Neuronal stem cell (in vitro differentiated cells): ENCODE measurements around the gene CALCB.

Experiments used
- DNase-seq: peaks from one replicate; pipeline ENCODE4 v3.0.0-alpha.2; 2013; ENCODE audit warnings: low spot score
- H2AFZ ChIP-seq: one replicate; pipeline ENCODE4 v1.6.1; 2013; ENCODE audit warnings: mild to moderate bottlenecking, low read length, inconsistent platforms
- H2AK5ac ChIP-seq: 2 replicates; pipeline ENCODE4 v1.6.1; 2013; ENCODE audit warnings: low read depth, mild to moderate bottlenecking, inconsistent platforms, low read length, moderate library complexity, mixed read lengths
- H2BK120ac ChIP-seq: 2 replicates; pipeline ENCODE4 v1.6.1; 2013; ENCODE audit warnings: low read depth, mild to moderate bottlenecking, inconsistent platforms, low read length, moderate library complexity, mixed read lengths
- H2BK12ac ChIP-seq: one replicate; pipeline ENCODE4 v1.6.1; 2013; ENCODE audit warnings: low read length, inconsistent platforms
- H2BK15ac ChIP-seq: 2 replicates; pipeline ENCODE4 v1.6.1; 2013; ENCODE audit warnings: mild to moderate bottlenecking, low read length, inconsistent platforms, mixed read lengths
- H2BK5ac ChIP-seq: one replicate; pipeline ENCODE4 v1.6.1; 2013; ENCODE audit warnings: inconsistent platforms, mild to moderate bottlenecking, low read length, moderate library complexity
- H3K14ac ChIP-seq: one replicate; pipeline ENCODE4 v1.6.1; 2013; ENCODE audit warnings: low read length, inconsistent platforms
- H3K18ac ChIP-seq: 2 replicates; pipeline ENCODE4 v1.6.1; 2013; ENCODE audit warnings: low read length, inconsistent platforms
- H3K23ac ChIP-seq: 2 replicates; pipeline ENCODE4 v1.6.1; 2013; ENCODE audit warnings: low read depth, mild to moderate bottlenecking, mixed read lengths, low read length, inconsistent platforms; ENCODE audit not compliant: poor library complexity
- H3K27ac ChIP-seq: replicated peaks from 3 replicates; pipeline ENCODE4 v1.5.1; 2013; ENCODE audit warnings: low read length, inconsistent platforms
- H3K27me3 ChIP-seq, 3 experiments: 2 replicates each; pipeline ENCODE4 v1.6.1; 2013; ENCODE audit warnings: low read length in 3 of 3, mild to moderate bottlenecking in 2 of 3, inconsistent platforms in 1 of 3, low read depth in 1 of 3, mixed read lengths in 1 of 3, moderate library complexity in 1 of 3; ENCODE audit not compliant: control insufficient read depth in 3 of 3, insufficient read depth in 3 of 3
- H3K36me3 ChIP-seq, 2 donors: replicated peaks in 1 of 2; 2 replicates each; pipeline ENCODE4 v1.6.1; 2013; ENCODE audit warnings: low read length in 2 of 2; ENCODE audit not compliant: control insufficient read depth in 2 of 2, insufficient read depth in 2 of 2
- H3K4ac ChIP-seq: 2 replicates; pipeline ENCODE4 v1.6.1; 2013; ENCODE audit warnings: inconsistent platforms, mild to moderate bottlenecking, low read length, moderate library complexity
- H3K4me1 ChIP-seq, 2 donors: 1 replicate in 1 of 2; 2 replicates in 1 of 2; pipeline ENCODE4 v1.6.1; 2013; ENCODE audit warnings: low read length in 2 of 2, low read depth in 1 of 2; ENCODE audit not compliant: control insufficient read depth in 2 of 2, insufficient read depth in 1 of 2
- H3K4me2 ChIP-seq: one replicate; pipeline ENCODE4 v1.6.1; 2013; ENCODE audit warnings: mild to moderate bottlenecking, low read length, inconsistent platforms; ENCODE audit not compliant: insufficient read depth, poor library complexity, severe bottlenecking
- H3K4me3 ChIP-seq, 2 donors: 2 replicates each; pipeline ENCODE4 v1.5.1; 2013; ENCODE audit warnings: low read length in 2 of 2, mild to moderate bottlenecking in 2 of 2, inconsistent platforms in 1 of 2, moderate library complexity in 1 of 2
- H3K79me1 ChIP-seq: one replicate; pipeline ENCODE4 v1.6.1; 2013; ENCODE audit warnings: low read depth, mild to moderate bottlenecking, inconsistent platforms, low read length, moderate library complexity
- H3K9ac ChIP-seq: one replicate; pipeline ENCODE4 v1.6.1; 2013; ENCODE audit warnings: mild to moderate bottlenecking, low read depth, low read length, inconsistent platforms; ENCODE audit not compliant: poor library complexity
- H3K9me3 ChIP-seq, 2 donors: replicated peaks in 1 of 2; 2 replicates each; pipeline versions ENCODE3 to v1.6.1; 2013; ENCODE audit warnings: low read length in 2 of 2, mild to moderate bottlenecking in 2 of 2, inconsistent platforms in 1 of 2, low read depth in 1 of 2, mixed read lengths in 1 of 2, moderate library complexity in 1 of 2; ENCODE audit not compliant: control insufficient read depth in 2 of 2, insufficient read depth in 1 of 2
- H4K8ac ChIP-seq: one replicate; pipeline ENCODE4 v1.6.1; 2013; ENCODE audit warnings: low read depth, mild to moderate bottlenecking, inconsistent platforms, low read length, moderate library complexity
- H4K91ac ChIP-seq: one replicate; pipeline ENCODE4 v1.6.1; 2013; ENCODE audit warnings: low read length, low read depth, mild to moderate bottlenecking, inconsistent platforms; ENCODE audit not compliant: poor library complexity
- WGBS, 2 donors: extraction: QIAGEN DNeasy Blood & Tissue Kit; methylation state at CpG; one replicate each; pipeline ENCODE4 v1.1.7; 2013; ENCODE audit warnings: missing lambda C conversion rate in 2 of 2, mixed read lengths in 1 of 2; ENCODE audit not compliant: insufficient read length in 2 of 2, insufficient replicate concordance in 1 of 2; ENCODE audit errors: extremely low coverage in 2 of 2; 5-methylcytosine and 5-hydroxymethylcytosine counted together

The CALCB gene

GRCh38 chr11:15108592-15109130 is 35.3 kb downstream of the CALCB start:
- Histone ChIP-seq H3K18ac (no peak overlapping the region), H3K4me2 (no peak overlapping the region), H4K91ac (no peak overlapping the region), H2BK12ac (no peak overlapping the region), H3K23ac (no peak overlapping the region), H3K4me1 (peaks cover 0 to 5% of the 10 kb centered on the region in 2 donors), H2AFZ (no peak overlapping the region), H3K27ac (no peak overlapping the region), H4K8ac (no peak overlapping the region), H3K9ac (no peak overlapping the region), H3K9me3 (no peaks in the 10 kb centered on the region), H3K36me3 (no peaks in the 10 kb centered on the region), H3K14ac (no peak overlapping the region), H2BK120ac (no peak overlapping the region), H3K79me1 (no peaks in the 10 kb centered on the region), H2BK15ac (no peak overlapping the region), H3K4ac (no peak overlapping the region), H3K27me3 (peaks cover 0 to 4% (median 2%) of the 10 kb centered on the region in 3 experiments), H2AK5ac (no peak overlapping the region), H2BK5ac (no peak overlapping the region), H3K4me3 (no peak overlapping the region)
- WGBS, 2 donors, result no CpG with 5 or more reads among the region's 2 CpGs
- no peak for DNase-seq

- no peak overlapping the region for H2BK120ac ChIP-seq
- no peak overlapping the region for H2BK15ac ChIP-seq
- H2BK5ac ChIP-seq, result no peak overlapping the region
- no peak for DNase-seq
- H3K79me1 ChIP-seq, result no peaks in the 10 kb centered on the region
- no peak overlapping the region for H3K23ac ChIP-seq
- no peak overlapping the region for H4K91ac ChIP-seq
- no peak overlapping the region for H3K4me2 ChIP-seq
- no peaks in the 10 kb centered on the region for H3K36me3 ChIP-seq
- no peak overlapping the region for H3K4me3 ChIP-seq
- no peak overlapping the region for H3K18ac ChIP-seq
- H2AK5ac ChIP-seq, result no peak overlapping the region
- no peak overlapping the region for H3K14ac ChIP-seq
- no peak overlapping the region for H4K8ac ChIP-seq
- peaks cover 0 to 11% (median 7%) of the 10 kb centered on the region in 3 experiments for H3K27me3 ChIP-seq
- no peak overlapping the region for H2BK12ac ChIP-seq
- no peaks in the 10 kb centered on the region for H3K9me3 ChIP-seq
- no CpG with 5 or more reads among the region's 2 CpGs for WGBS, 2 donors
- H2AFZ ChIP-seq, result no peak overlapping the region
- no peak overlapping the region for H3K4ac ChIP-seq
- peaks cover 0 to 8% of the 10 kb centered on the region in 2 donors for H3K4me1 ChIP-seq
- no peak overlapping the region for H3K27ac ChIP-seq
- no peak overlapping the region for H3K9ac ChIP-seq
Measured at GRCh38 chr11:15109602-15110001, 36.2 kb downstream of the CALCB start.

GRCh38 chr11:15111215-15111614 is 37.8 kb downstream of the CALCB start:
- Histone ChIP-seq H2BK5ac (no peak overlapping the region), H3K9ac (no peak overlapping the region), H3K9me3 (no peaks in the 10 kb centered on the region), H3K14ac (no peak overlapping the region), H3K4me2 (no peak overlapping the region), H3K4ac (no peak overlapping the region), H3K18ac (no peak overlapping the region), H2AK5ac (no peak overlapping the region), H3K27ac (no peak overlapping the region), H2BK15ac (no peak overlapping the region), H3K4me3 (no peak overlapping the region), H3K27me3 (peaks cover 0 to 25% (median 13%) of the 10 kb centered on the region in 3 experiments), H3K4me1 (peaks cover 0 to 12% of the 10 kb centered on the region in 2 donors), H3K23ac (no peak overlapping the region), H2BK12ac (no peak overlapping the region), H3K36me3 (no peaks in the 10 kb centered on the region), H2BK120ac (no peak overlapping the region), H4K8ac (no peak overlapping the region), H4K91ac (no peak overlapping the region), H2AFZ (no peak overlapping the region), H3K79me1 (no peaks in the 10 kb centered on the region)
- no peak for DNase-seq
- no CpG with 5 or more reads among the region's 3 CpGs for WGBS, 2 donors

- DNase-seq, result no peak
- no CpG with 5 or more reads among the region's 8 CpGs for WGBS, 2 donors
Measured at GRCh38 chr11:15112131-15112541, 38.7 kb downstream of the CALCB start.

More at GRCh38 chr11:15112131-15112541, 38.7 kb downstream of the CALCB start:
- H3K27ac ChIP-seq, result no peak overlapping the region
- no peak overlapping the region for H2AK5ac ChIP-seq
- H4K8ac ChIP-seq, result no peak overlapping the region
- no peak overlapping the region for H3K23ac ChIP-seq
- H3K36me3 ChIP-seq, result no peaks in the 10 kb centered on the region
- no peak overlapping the region for H3K4ac ChIP-seq
- no peak overlapping the region for H3K18ac ChIP-seq
- no peak overlapping the region for H3K9ac ChIP-seq
- H2BK120ac ChIP-seq, result no peak overlapping the region
- no peak overlapping the region for H2BK15ac ChIP-seq
- H3K4me2 ChIP-seq, result no peak overlapping the region
- H3K4me1 ChIP-seq, result peaks cover 0 to 7% of the 10 kb centered on the region in 2 donors
- no peak overlapping the region for H2AFZ ChIP-seq
- peaks cover 0 to 25% (median 13%) of the 10 kb centered on the region in 3 experiments for H3K27me3 ChIP-seq
- no peaks in the 10 kb centered on the region for H3K9me3 ChIP-seq
- H2BK12ac ChIP-seq, result no peak overlapping the region
- no peak overlapping the region for H2BK5ac ChIP-seq
- no peaks in the 10 kb centered on the region for H3K79me1 ChIP-seq
- H3K4me3 ChIP-seq, result no peak overlapping the region
- H3K14ac ChIP-seq, result no peak overlapping the region
- H4K91ac ChIP-seq, result no peak overlapping the region
